ENCODE results near the gene HPGD.

GRCh38 chr4:174505892-174506291, 16.4 kb downstream of the HPGD start:
- no peak for TF ChIP-seq CTCF (IDR thresholded peaks at IDR 0.05)
- no peak for TF ChIP-seq POLR2A (IDR thresholded peaks at IDR 0.05)
- no peak for TF ChIP-seq POLR2AphosphoS5 (IDR thresholded peaks at IDR 0.05; ENCODE audit: insufficient read depth in 1 of 2, low read depth in 1 of 2)
